ENCODE results near the gene TMEM94. TPM values are rescaled to one million over a fixed set of nuclear protein-coding genes. Genes with fewer than 3 reads are reported as not detected.
A peak's percentile ranks its signal among the peaks of the same experiment; 100 is the strongest.

Gene TMEM94
- total and polyA plus RNA-seq, 9 of the 15 experiments (the other 6 are each of a cell fraction or from before 2014, with no cell fraction given): 0.35 to 48.1 (median 14.4) TPM

DNA sequence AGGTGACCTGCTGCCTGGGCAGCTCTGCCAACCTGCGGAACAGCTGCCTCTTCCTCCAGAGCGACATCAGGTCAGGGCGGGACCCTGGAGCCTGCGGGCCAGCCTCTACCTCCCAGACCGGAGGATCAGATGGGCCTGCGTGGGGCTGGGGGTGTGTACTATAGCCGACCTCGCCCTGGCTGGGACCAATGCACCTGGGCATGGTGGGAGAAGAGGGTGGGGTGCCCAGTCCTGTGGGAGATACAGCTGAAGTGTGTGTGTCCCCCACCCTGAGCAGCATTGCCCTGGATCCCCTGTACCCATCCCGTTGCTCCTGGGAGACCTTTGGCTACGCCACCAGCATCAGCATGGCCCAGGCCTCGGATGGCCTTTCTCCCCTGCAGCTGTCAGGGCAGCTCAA, 39.6 kb downstream of the TMEM94 start:
- ATAC-seq (no peak), FAIRE-seq (no peak), DNase-seq (ENCODE audit: extremely low read depth in 1 of 4, low spot score in 3 of 4) (no peak)
- intact Hi-C loops (cut with micrococcal nuclease) (no loop called here), in situ Hi-C loops (cut with MboI) (loop anchor here (5.0 kb wide), 1 partner anchor 69 kb away; no protein-coding TSS in a partner anchor)
- H3K4me2 ChIP-seq (ENCODE audit: insufficient read depth, low read length): no peak overlapping the region
- H3K4me3 ChIP-seq: no peak overlapping the region
- no peak overlapping the region for H3K27ac ChIP-seq (ENCODE audit: extremely low read depth, low read depth, low read length)
- peaks cover 0 to 40% of the 10 kb centered on the region in 2 experiments; a peak in 2 of 5 replicates for H3K4me1 ChIP-seq (replicated peaks in 1 of 2; ENCODE audit: control insufficient read depth in 2 of 2, insufficient read depth in 2 of 2, low read length in 2 of 2)
- TF ChIP-seq POLR2G (IDR thresholded peaks at IDR 0.05; ENCODE audit: low read depth, low read length): 0 out of 2 replicates have a peak, but pooled peaks have one; percentile 31
- no peak for TF ChIP-seq TSHZ1 (CRISPR knock-in tag; IDR thresholded peaks at IDR 0.05)
- H3K36me3 ChIP-seq (ENCODE audit: control insufficient read depth, insufficient read depth, low read length): peaks cover 61% of the 10 kb centered on the region; the same call in 2 of the 3 replicates
- peaks cover 3% of the 10 kb centered on the region for H3K9me1 ChIP-seq (ENCODE audit: control insufficient read depth, insufficient read depth, low read length)
- H2AFZ ChIP-seq (ENCODE audit: low read depth, low read length): no peak overlapping the region
- H3K9ac ChIP-seq (ENCODE audit: insufficient read depth in 1 of 2, low read depth in 2 of 2, low read length in 2 of 2): no peak overlapping the region
- H4K20me1 ChIP-seq (replicated peaks; ENCODE audit: control insufficient read depth, insufficient read depth, low read length): no peaks in the 10 kb centered on the region
- POLR2A ChIA-PET: interaction anchor here (0.6 to 1.0 kb wide), 3 partner anchors 77 to 219 kb away, joined by 3 to 4 read pairs (median 3); no protein-coding TSS in a partner anchor
- H3K79me2 ChIP-seq (ENCODE audit: control insufficient read depth, insufficient read depth, low read length): no peaks in the 10 kb centered on the region
- no TSS peak for BruUV-seq (replicated peaks)
- no peaks in the 10 kb centered on the region for H3K27me3 ChIP-seq (ENCODE audit: control insufficient read depth in 2 of 2, insufficient read depth in 2 of 2, low read length in 2 of 2)
- CTCF ChIA-PET (ENCODE audit: low intra/inter-chr PET ratio): no interaction called here
- H3K9me3 ChIP-seq (replicated peaks; ENCODE audit: control insufficient read depth, insufficient read depth, low read depth, low read length): no peaks in the 10 kb centered on the region
- 80% methylated on average over 8 of the region's 11 CpGs for WGBS (ENCODE audit: insufficient coverage, low coverage, missing lambda C conversion rate)
